Right lobe of liver (tissue), 6 donors: Measurements from ENCODE around the gene MSL1. TPM values are rescaled to one million over a fixed set of nuclear protein-coding genes. Genes with fewer than 3 reads are reported as not detected.
"Not testable (repeated sequence)": the region's sequence is repeated elsewhere in the genome, so short reads cannot be mapped to it uniquely, and the experiment has no call there.

Source experiments
- ATAC-seq, 4 donors: fragments of 200-7000 bp; cut with Tn5 transposase; one replicate each; pipeline ENCODE4 v1.9.1; 2020; ENCODE audit warnings: mild to moderate bottlenecking in 4 of 4, moderate library complexity in 4 of 4
- DNase-seq, 3 donors: peaks; one replicate each; pipeline ENCODE4 v3.0.0-alpha.2; 2020
- H3K27ac ChIP-seq, 3 donors: fragments of 200-600 bp; one replicate each; pipeline ENCODE4 v1.8.0; 2022
- H3K27me3 ChIP-seq, 2 donors: fragments of 200-600 bp; one replicate each; pipeline ENCODE4 v1.8.0; 2022
- H3K36me3 ChIP-seq, 4 donors: fragments of 200-600 bp; sonication (generic) in 1 of 4; one replicate each; pipeline versions ENCODE4 v1.5.1 to v1.8.0; 2017 to 2022; ENCODE audit warnings: control low read depth in 1 of 4
- H3K4me1 ChIP-seq, 4 donors: fragments of 200-600 bp; sonication (generic) in 1 of 4; one replicate each; pipeline versions ENCODE4 v1.5.1 to v1.8.0; 2017 to 2022; ENCODE audit warnings: control low read depth in 1 of 4
- H3K4me3 ChIP-seq, 3 donors: fragments of 200-600 bp; one replicate each; pipeline ENCODE4 v1.8.0; 2022
- H3K9me3 ChIP-seq, 4 donors: fragments of 200-600 bp; sonication (generic) in 1 of 4; one replicate each; pipeline versions ENCODE4 v1.5.1 to v1.8.0; 2017 to 2022; ENCODE audit warnings: control low read depth in 1 of 4
- CTCF ChIP-seq, 4 donors: fragments of 200-600 bp in 3 of 4; fragments of 450-650 bp in 1 of 4; IDR thresholded peaks; one replicate each; pipeline versions ENCODE4 v1.5.1 to v1.8.0; 2016 to 2022; ENCODE audit warnings: antibody characterized with exemption in 4 of 4, mild to moderate bottlenecking in 2 of 4
- POLR2A ChIP-seq: fragments of 450-650 bp; IDR thresholded peaks from one replicate; pipeline ENCODE4 v1.6.1; 2017; ENCODE audit warnings: antibody characterized with exemption, mild to moderate bottlenecking
- WGBS: methylation state at CpG from one replicate; pipeline ENCODE4 v1.1.6; 2018; ENCODE audit warnings: low coverage, low lambda C conversion rate; ENCODE audit not compliant: insufficient coverage; ENCODE audit errors: missing lambda C conversion rate; 5-methylcytosine and 5-hydroxymethylcytosine counted together
- intact Hi-C, 2 donors: fragments of 100-400 bp; cut with DNase I; formaldehyde crosslinking; loops; one replicate each; pipeline versions ENCODE4 v1.11.2 to v1.14.1; 2022
- total RNA-seq, 6 experiments: library from RNA; depleted of rRNA in 2 of 6; stranded (reverse); fragments of >200 nt in 2 of 6; fragmentation: NEBNext Ultra II Directional in 3 of 6; extraction: Animal tissue kit (Norgen Biotek cat#: 25700) in 3 of 6; gene quantifications; one replicate each; pipeline versions ENCODE4 v1.1.0 to v1.2.4, GENCODE V29; 2016 to 2023
- donor health status: DM: no; HTN: yes; CAD: no.
- donor health status: DM: no; HTN: no; CAD: no.
- donor health status: DM: no; HTN: no; CAD: no.
- donor health status: DM: no; HTN: yes; CAD: no.
- donor health status: DM: no; HTN: yes; CAD: no.

Gene MSL1
- total RNA-seq, 6 experiments from 2014 or later = 31.1 to 43.8 (median 36.0) TPM

- no peak for TF ChIP-seq CTCF (IDR thresholded peaks at IDR 0.05)
- TF ChIP-seq POLR2A = no peak
- WGBS = 64% methylated on average over 7 of the region's 7 CpGs
- H3K9me3 ChIP-seq = no peaks in the 10 kb centered on the region
- H3K27ac ChIP-seq = peak overlapping the region in 2 of 3 donors; percentile 32 to 41
- peaks cover 0 to under 1% (median 0%) of the 10 kb centered on the region in 4 donors for H3K4me1 ChIP-seq
- peaks cover 0 to 79% (median 42%) of the 10 kb centered on the region in 4 donors for H3K36me3 ChIP-seq
- no peak overlapping the region for H3K4me3 ChIP-seq
- intact Hi-C loops = no loop called here
- ATAC-seq (peak; percentile 45 to 78 (median 69)), DNase-seq (peak in 1 of 3 donors; percentile 53)
- no peaks in the 10 kb centered on the region for H3K27me3 ChIP-seq
These were observed 8.7 kb downstream of the MSL1 start for GRCh38 chr17:40130352-40131042.

GRCh38 chr17:40134184-40134583, 12.4 kb downstream of the MSL1 start:
- 82% methylated on average over 6 of the region's 7 CpGs for WGBS

GRCh38 chr17:40135817-40136216, 14.0 kb downstream of the MSL1 start:
- Histone ChIP-seq H3K36me3 (peaks cover 0 to 52% (median 29%) of the 10 kb centered on the region in 4 donors), H3K4me3 (no peak overlapping the region), H3K27ac (no peak overlapping the region), H3K4me1 (peaks cover 0 to 6% (median under 1%) of the 10 kb centered on the region in 4 donors), H3K9me3 (no peaks in the 10 kb centered on the region), H3K27me3 (no peaks in the 10 kb centered on the region)
- WGBS = 78% methylated on average over 3 of the region's 3 CpGs
- TF ChIP-seq CTCF (IDR thresholded peaks at IDR 0.05) = no peak
- no peak for TF ChIP-seq POLR2A
- DNase-seq = no peak
- no peak for ATAC-seq
- intact Hi-C loops = no loop called here

More at GRCh38 chr17:40134184-40134583, 12.4 kb downstream of the MSL1 start:
- peaks cover 0 to 64% (median 37%) of the 10 kb centered on the region in 4 donors for H3K36me3 ChIP-seq
- ATAC-seq (no peak), DNase-seq (no peak)
- H3K4me1 ChIP-seq = peaks cover 0 to 3% (median 0%) of the 10 kb centered on the region in 4 donors
- no peak overlapping the region for H3K27ac ChIP-seq
- no peak overlapping the region for H3K4me3 ChIP-seq
- no peaks in the 10 kb centered on the region for H3K27me3 ChIP-seq
- intact Hi-C loops = no loop called here
- H3K9me3 ChIP-seq = no peaks in the 10 kb centered on the region
- TF ChIP-seq CTCF (IDR thresholded peaks at IDR 0.05) = no peak
- no peak for TF ChIP-seq POLR2A

GRCh38 chr17:40139566-40140058, 17.8 kb downstream of the MSL1 start:
- TF ChIP-seq CTCF (IDR thresholded peaks at IDR 0.05) (no peak), POLR2A (no peak)
- Histone ChIP-seq H3K9me3 (no peaks in the 10 kb centered on the region), H3K4me1 (peaks cover 0 to 13% (median 5%) of the 10 kb centered on the region in 4 donors), H3K36me3 (peaks cover 0 to 40% (median 8%) of the 10 kb centered on the region in 4 donors), H3K27ac (peak overlapping the region; percentile 86 to 98 (median 95)), H3K4me3 (peak overlapping the region; percentile 36 to 67 (median 54)), H3K27me3 (no peaks in the 10 kb centered on the region)
- intact Hi-C loops = no loop called here
- peak in 1 of 3 donors; percentile 56 for DNase-seq
- WGBS = 3% methylated on average over 14 of the region's 14 CpGs
- peak; percentile 12 to 19 (median 13) for ATAC-seq

GRCh38 chr17:40143166-40143565, 21.4 kb downstream of the MSL1 start:
- H3K27ac ChIP-seq, H3K27me3 ChIP-seq, intact Hi-C loops, H3K4me3 ChIP-seq, H3K9me3 ChIP-seq, DNase-seq, ATAC-seq: not testable (repeated sequence)
- Histone ChIP-seq H3K36me3 (peaks cover 0 to 23% (median 2%) of the 10 kb centered on the region in 4 donors), H3K4me1 (peaks cover 0 to 13% (median 5%) of the 10 kb centered on the region in 4 donors)
- WGBS = 100% methylated on average over 1 of the region's 3 CpGs
